H1 (cell line): Measurements from ENCODE around the gene ZNF804B. TPM values are rescaled to one million over a fixed set of nuclear protein-coding genes. Genes with fewer than 3 reads are reported as not detected.

ENCODE experiments used
- CTCF ChIA-PET: fragments of 300-600 bp; sonication (Branson Sonifier 250); formaldehyde crosslinking; loops from one replicate; lab custom pipeline; 2021; ENCODE audit not compliant: partially characterized antibody; lab: Charles Lee
- POLR2A ChIA-PET: fragments of 300-600 bp; sonication (Branson Sonifier 250); formaldehyde crosslinking; loops from one replicate; lab custom pipeline; 2021; ENCODE audit warnings: inconsistent platforms; ENCODE audit not compliant: partially characterized antibody; lab: Charles Lee
- DNase-seq, 2 experiments: peaks; one replicate each; pipeline versions ENCODE4 v3.0.0 to v3.0.0-alpha.2; 2010 to 2022; ENCODE audit warnings: low spot score in 2 of 2, low read depth in 1 of 2, mixed read lengths in 1 of 2
- FAIRE-seq: peaks from 2 replicates; lab custom pipeline; 2011; peaks lifted over from hg19 to GRCh38; lab: Jason Lieb, UNC
- H2AFZ ChIP-seq: 2 replicates; pipeline ENCODE4 v1.8.1; 2012; ENCODE audit warnings: low read length, inconsistent platforms
- H2AK5ac ChIP-seq: 2 replicates; pipeline ENCODE4 v1.6.1; 2013; ENCODE audit warnings: low read depth, low read length
- H2BK120ac ChIP-seq: replicated peaks from 2 replicates; pipeline ENCODE3; 2013; ENCODE audit warnings: low read depth, low read length, inconsistent platforms
- H2BK12ac ChIP-seq: 2 replicates; pipeline ENCODE4 v1.6.1; 2013; ENCODE audit warnings: low read depth, low read length
- H2BK15ac ChIP-seq: 2 replicates; pipeline ENCODE4 v1.6.1; 2013; ENCODE audit warnings: low read length
- H2BK20ac ChIP-seq: 2 replicates; pipeline ENCODE4 v1.6.1; 2013; ENCODE audit warnings: low read length
- H2BK5ac ChIP-seq: 2 replicates; pipeline ENCODE4 v1.6.1; 2013; ENCODE audit warnings: low read depth, low read length
- H3K14ac ChIP-seq: 2 replicates; pipeline ENCODE4 v1.6.1; 2013; ENCODE audit warnings: inconsistent platforms; ENCODE audit not compliant: insufficient read length
- H3K18ac ChIP-seq: 2 replicates; pipeline ENCODE4 v1.6.1; 2013; ENCODE audit warnings: low read length; ENCODE audit errors: extremely low read depth
- H3K23ac ChIP-seq: 2 replicates; pipeline ENCODE4 v1.6.1; 2013; ENCODE audit warnings: inconsistent platforms; ENCODE audit not compliant: insufficient read length
- H3K23me2 ChIP-seq: 2 replicates; pipeline ENCODE4 v1.6.1; 2013; ENCODE audit warnings: low read depth, low read length
- H3K27ac ChIP-seq: 2 replicates; pipeline ENCODE4 v1.6.1; 2011; ENCODE audit warnings: low read depth, low read length, inconsistent platforms
- H3K27me3 ChIP-seq, 4 experiments: replicated peaks in 1 of 4; 1 replicate in 1 of 4; 2 replicates in 3 of 4; pipeline versions ENCODE4 v1.6.1 to v1.8.1; 2011 to 2013; ENCODE audit warnings: low read length in 3 of 4, mild to moderate bottlenecking in 3 of 4, inconsistent platforms in 2 of 4, mixed read lengths in 2 of 4, moderate library complexity in 1 of 4; ENCODE audit not compliant: control insufficient read depth in 3 of 4, insufficient read depth in 3 of 4; ENCODE audit errors: extremely low read depth in 1 of 4
- H3K36me3 ChIP-seq, 4 experiments: 2 replicates each; pipeline versions ENCODE4 v1.6.1 to v1.8.1; 2011 to 2013; ENCODE audit warnings: mild to moderate bottlenecking in 4 of 4, low read length in 3 of 4, moderate library complexity in 2 of 4, control low read depth in 1 of 4, inconsistent platforms in 1 of 4; ENCODE audit not compliant: insufficient read depth in 4 of 4, control insufficient read depth in 2 of 4
- H3K4ac ChIP-seq: replicated peaks from 2 replicates; pipeline ENCODE3; 2013; ENCODE audit warnings: low read length, low read depth, mixed read lengths, inconsistent platforms; ENCODE audit not compliant: insufficient read length
- H3K4me1 ChIP-seq, 4 experiments: replicated peaks in 1 of 4; 1 replicate in 1 of 4; 2 replicates in 3 of 4; pipeline versions ENCODE4 v1.6.1 to v1.8.1; 2011 to 2013; ENCODE audit warnings: low read length in 3 of 4, inconsistent platforms in 2 of 4, mixed read lengths in 1 of 4; ENCODE audit not compliant: insufficient read depth in 4 of 4, control insufficient read depth in 3 of 4
- H3K4me2 ChIP-seq, 2 experiments: 2 replicates each; pipeline versions ENCODE4 v1.6.1 to v1.8.1; 2011 to 2013; ENCODE audit warnings: low read depth in 2 of 2, low read length in 2 of 2, control low read depth in 1 of 2, inconsistent platforms in 1 of 2, mild to moderate bottlenecking in 1 of 2; ENCODE audit not compliant: insufficient read depth in 1 of 2
- H3K4me3 ChIP-seq, 4 experiments: fragments of 200-600, 300-600 bp in 1 of 4; sonication (generic), shearing (Covaris generic), sonication (Bioruptor Twin) in 1 of 4; 2 replicates each; pipeline versions ENCODE4 v1.5.1 to v1.8.1; 2011 to 2016; ENCODE audit warnings: low read length in 4 of 4, low read depth in 3 of 4, control low read depth in 2 of 4, inconsistent platforms in 2 of 4, mild to moderate bottlenecking in 2 of 4, mixed read lengths in 1 of 4, moderate library complexity in 1 of 4; ENCODE audit not compliant: insufficient read depth in 2 of 4; ENCODE audit errors: extremely low read depth in 1 of 4
- H3K56ac ChIP-seq: replicated peaks from 2 replicates; pipeline ENCODE3; 2013; ENCODE audit warnings: low read depth, mild to moderate bottlenecking, mixed read lengths, low read length, inconsistent platforms; ENCODE audit not compliant: insufficient read length
- H3K79me1 ChIP-seq: 2 replicates; pipeline ENCODE4 v1.6.1; 2013; ENCODE audit warnings: low read depth, low read length, control low read depth
- H3K79me2 ChIP-seq, 2 experiments: 2 replicates each; pipeline versions ENCODE4 v1.6.1 to v1.8.1; 2012 to 2013; ENCODE audit warnings: low read length in 2 of 2, mild to moderate bottlenecking in 2 of 2, inconsistent platforms in 1 of 2; ENCODE audit not compliant: insufficient read depth in 2 of 2, control insufficient read depth in 1 of 2
- H3K9ac ChIP-seq, 4 experiments: replicated peaks in 1 of 4; 1 replicate in 1 of 4; 2 replicates in 3 of 4; pipeline versions ENCODE4 v1.6.1 to v1.8.1; 2011 to 2013; ENCODE audit warnings: low read depth in 3 of 4, low read length in 3 of 4, control low read depth in 2 of 4, mild to moderate bottlenecking in 2 of 4, moderate library complexity in 2 of 4, inconsistent platforms in 1 of 4; ENCODE audit errors: extremely low read depth in 1 of 4
- H3K9me3 ChIP-seq, 2 experiments: 2 replicates each; pipeline versions ENCODE4 v1.6.1 to v1.8.1; 2012 to 2013; ENCODE audit warnings: mild to moderate bottlenecking in 2 of 2, moderate library complexity in 2 of 2, control low read depth in 1 of 2, inconsistent platforms in 1 of 2, low read depth in 1 of 2, low read length in 1 of 2, mixed read lengths in 1 of 2; ENCODE audit not compliant: insufficient read depth in 2 of 2
- H4K20me1 ChIP-seq, 2 experiments: replicated peaks in 1 of 2; 2 replicates each; pipeline versions ENCODE3 to v1.8.1; 2011 to 2013; ENCODE audit warnings: inconsistent platforms in 2 of 2, low read length in 2 of 2, mild to moderate bottlenecking in 1 of 2; ENCODE audit not compliant: insufficient read depth in 2 of 2, control insufficient read depth in 1 of 2
- H4K5ac ChIP-seq: 2 replicates; pipeline ENCODE4 v1.6.1; 2013; ENCODE audit warnings: low read length, low read depth, mixed read lengths, inconsistent platforms; ENCODE audit not compliant: insufficient read length
- H4K8ac ChIP-seq: 2 replicates; pipeline ENCODE4 v1.8.0; 2013; ENCODE audit warnings: mild to moderate bottlenecking, moderate library complexity, low read length, inconsistent platforms; ENCODE audit not compliant: insufficient read depth; ENCODE audit errors: extremely low read depth
- H4K91ac ChIP-seq: replicated peaks from 2 replicates; pipeline ENCODE3; 2013; ENCODE audit warnings: low read length, mixed read lengths, inconsistent platforms; ENCODE audit not compliant: insufficient read length
- HDAC2 ChIP-seq, 2 experiments: fragments of 300-600 bp in 1 of 2; sonication (generic) in 1 of 2; IDR thresholded peaks; 2 replicates each; pipeline ENCODE4 v1.6.1; 2011 to 2012; ENCODE audit warnings: low read depth in 2 of 2, low read length in 2 of 2, mild to moderate bottlenecking in 2 of 2, moderate library complexity in 2 of 2, borderline replicate concordance in 1 of 2, inconsistent platforms in 1 of 2
- WGBS, 2 experiments: shearing (Covaris generic) in 1 of 2; methylation state at CpG; one replicate each; pipeline versions ENCODE4 v1.1.6 to v1.1.7; 2013 to 2015; ENCODE audit warnings: low lambda C conversion rate in 2 of 2, mixed read lengths in 2 of 2, inconsistent platforms in 1 of 2, low coverage in 1 of 2, missing lambda C conversion rate in 1 of 2; ENCODE audit not compliant: insufficient replicate concordance in 2 of 2, insufficient coverage in 1 of 2, insufficient read length in 1 of 2; ENCODE audit errors: extremely low coverage in 1 of 2, missing lambda C conversion rate in 1 of 2; 5-methylcytosine and 5-hydroxymethylcytosine counted together
- polyA plus RNA-seq, 7 experiments: library from polyadenylated mRNA; depleted of rRNA in 3 of 7; stranded (reverse) in 5 of 7; unstranded in 2 of 7; fragments of >200 nt in 5 of 7; fragments of 200-250 nt in 2 of 7; gene quantifications; 1 replicate in 5 of 7; 2 replicates in 1 of 7; 4 replicates in 1 of 7; pipeline versions ENCODE4 v1.2.1 to v1.2.3, GENCODE V29; 2011 to 2013; ENCODE audit warnings: missing spikeins in 2 of 7, mixed read lengths in 2 of 7
- total RNA-seq: library from RNA; stranded (reverse); fragmentation: NEBNext Ultra II Directional; extraction: Animal tissue kit (Norgen Biotek cat#: 25700); gene quantifications from 2 replicates; pipeline ENCODE4 v1.2.1, GENCODE V29; 2021

Gene ZNF804B
- total and polyA plus RNA-seq, 2 of the 8 experiments (the other 6 are each of a cell fraction or from before 2014, with no cell fraction given): not detected

- Histone ChIP-seq H3K4me1 (no peaks in the 10 kb centered on the region), H4K20me1 (no peaks in the 10 kb centered on the region), H2AK5ac (no peak overlapping the region), H4K91ac (no peak overlapping the region), H3K23me2 (no peaks in the 10 kb centered on the region), H3K4me2 (no peak overlapping the region), H3K79me2 (no peaks in the 10 kb centered on the region), H2BK12ac (no peak overlapping the region), H2BK20ac (no peak overlapping the region), H3K4me3 (no peak overlapping the region), H3K18ac (no peak overlapping the region), H3K36me3 (no peaks in the 10 kb centered on the region), H3K79me1 (no peaks in the 10 kb centered on the region), H2BK120ac (no peak overlapping the region), H2AFZ (no peak overlapping the region), H3K9me3 (no peaks in the 10 kb centered on the region), H2BK15ac (no peak overlapping the region), H3K27me3 (no peaks in the 10 kb centered on the region), H4K5ac (no peak overlapping the region), H3K14ac (no peak overlapping the region), H3K4ac (no peak overlapping the region), H3K23ac (no peak overlapping the region), H3K56ac (no peak overlapping the region), H3K9ac (no peak overlapping the region), H3K27ac (no peak overlapping the region), H4K8ac (no peak overlapping the region), H2BK5ac (no peak overlapping the region)
- FAIRE-seq: no peak
- DNase-seq: no peak
- ChIA-PET POLR2A (no interaction called here), CTCF (no interaction called here)
- TF ChIP-seq HDAC2 (IDR thresholded peaks at IDR 0.05; ENCODE audit: borderline replicate concordance in 1 of 2, low read depth in 2 of 2, low read length in 2 of 2): no peak
- 98% methylated on average over 2 of the region's 2 CpGs; no CpG with 5 or more reads in 1 of the 2 experiments for WGBS, 2 experiments
Measured at GRCh38 chr7:88806280-88807037, 47.0 kb downstream of the ZNF804B start.
